Muscle of back (tissue), 13 donors: Measurements from ENCODE around the gene FAM156B. TPM values are rescaled to one million over a fixed set of nuclear protein-coding genes. Genes with fewer than 3 reads are reported as not detected.
"Not testable (repeated sequence)": the region's sequence is repeated elsewhere in the genome, so short reads cannot be mapped to it uniquely, and the experiment has no call there.

ENCODE experiments used
- DNase-seq, 3 donors: peaks; one replicate each; pipeline versions ENCODE4 v3.0.0 to v3.0.0-alpha.2; 2013
- long read RNA-seq, 9 donors: transcript quantifications; one replicate each; lab custom pipeline, GENCODE V29; 2026
- polyA plus RNA-seq, 10 donors: library from polyadenylated mRNA; unstranded; fragments of 120-200 nt; gene quantifications; one replicate each; pipeline ENCODE4 v1.2.1, GENCODE V29; 2013; ENCODE audit not compliant: insufficient read length in 10 of 10

The FAM156B gene, protein sequence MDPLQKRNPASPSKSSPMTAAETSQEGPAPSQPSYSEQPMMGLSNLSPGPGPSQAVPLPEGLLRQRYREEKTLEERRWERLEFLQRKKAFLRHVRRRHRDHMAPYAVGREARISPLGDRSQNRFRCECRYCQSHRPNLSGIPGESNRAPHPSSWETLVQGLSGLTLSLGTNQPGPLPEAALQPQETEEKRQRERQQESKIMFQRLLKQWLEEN
- 10 to 100 TPM; 13.1 to 19.6 (median 16.5) TPM for polyA plus RNA-seq
- long read RNA-seq, donor 1, partial matches to known transcripts = 0 of 4 reads
- long read RNA-seq, donor 1, other reads (novel, unspliced or antisense) = 0 of 4 reads
- long read RNA-seq, donor 2, partial matches to known transcripts = 0 of 3 reads
- long read RNA-seq, donor 2, other reads (novel, unspliced or antisense) = 0 of 3 reads
- long read RNA-seq, donor 3 = 0 reads
- long read RNA-seq, donor 4 = 0 reads
- long read RNA-seq, donor 5, partial matches to known transcripts = 0 of 2 reads
- long read RNA-seq, donor 5, other reads (novel, unspliced or antisense) = 0 of 2 reads
- long read RNA-seq, donor 6, partial matches to known transcripts = 5 of 10 reads
- long read RNA-seq, donor 6, other reads (novel, unspliced or antisense) = 0 of 10 reads
- long read RNA-seq, donor 7, partial matches to known transcripts = 0 of 4 reads
- long read RNA-seq, donor 7, other reads (novel, unspliced or antisense) = 0 of 4 reads
- long read RNA-seq, donor 8, partial matches to known transcripts = 0 of 1 reads
- long read RNA-seq, donor 8, other reads (novel, unspliced or antisense) = 0 of 1 reads
- long read RNA-seq, donor 9, partial matches to known transcripts = 0 of 1 reads
- long read RNA-seq, donor 9, other reads (novel, unspliced or antisense) = 0 of 1 reads

DNA sequence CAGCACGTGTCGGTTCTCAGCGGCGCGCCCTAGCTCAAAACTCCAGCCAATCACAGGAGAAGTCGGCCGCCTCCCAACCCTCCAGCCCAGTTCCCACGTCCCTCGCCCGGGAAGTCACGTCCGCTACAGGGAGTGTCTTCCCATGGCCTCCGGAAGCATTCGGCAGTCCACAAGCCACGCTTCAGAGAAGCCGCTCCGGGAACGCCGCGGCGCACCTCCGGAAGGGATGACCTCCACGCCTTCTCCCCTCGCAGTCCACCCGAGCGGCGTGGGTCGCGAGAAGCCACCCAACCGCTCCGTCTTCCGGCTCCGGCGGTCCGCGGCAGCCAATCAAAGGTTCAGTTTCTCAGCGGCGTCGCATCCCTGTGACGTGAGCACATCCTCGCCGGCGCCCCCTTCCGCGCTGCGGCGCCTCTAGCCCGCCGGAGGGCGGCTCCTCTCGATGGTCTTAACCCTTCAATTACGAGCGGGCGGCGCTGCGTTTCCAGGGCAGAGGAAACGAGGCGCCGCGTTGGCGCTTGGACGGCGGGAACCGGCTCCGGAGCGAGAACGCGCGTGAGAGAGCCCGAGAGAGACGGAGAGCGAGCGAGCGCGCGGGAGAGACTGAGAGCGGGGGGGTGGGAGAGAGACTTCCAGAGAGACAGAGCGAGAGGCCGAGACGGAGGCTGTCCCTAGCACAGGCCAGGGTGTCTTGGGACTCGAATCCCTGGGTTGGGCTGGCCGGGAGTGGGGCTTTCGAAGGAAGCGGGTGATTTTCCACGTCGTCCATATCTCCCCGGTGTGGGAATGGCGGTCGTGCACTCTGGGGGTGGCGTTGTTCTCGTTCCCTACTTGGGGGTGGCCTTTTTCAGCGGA lies at the start of gene FAM156B:
Gene FAM156B, plus strand, starts transcription at position 476 of the 855 bp plus-strand sequence. CDS start 9,896 bp downstream, outside the sequence.
- not testable (repeated sequence) for DNase-seq

DNA sequence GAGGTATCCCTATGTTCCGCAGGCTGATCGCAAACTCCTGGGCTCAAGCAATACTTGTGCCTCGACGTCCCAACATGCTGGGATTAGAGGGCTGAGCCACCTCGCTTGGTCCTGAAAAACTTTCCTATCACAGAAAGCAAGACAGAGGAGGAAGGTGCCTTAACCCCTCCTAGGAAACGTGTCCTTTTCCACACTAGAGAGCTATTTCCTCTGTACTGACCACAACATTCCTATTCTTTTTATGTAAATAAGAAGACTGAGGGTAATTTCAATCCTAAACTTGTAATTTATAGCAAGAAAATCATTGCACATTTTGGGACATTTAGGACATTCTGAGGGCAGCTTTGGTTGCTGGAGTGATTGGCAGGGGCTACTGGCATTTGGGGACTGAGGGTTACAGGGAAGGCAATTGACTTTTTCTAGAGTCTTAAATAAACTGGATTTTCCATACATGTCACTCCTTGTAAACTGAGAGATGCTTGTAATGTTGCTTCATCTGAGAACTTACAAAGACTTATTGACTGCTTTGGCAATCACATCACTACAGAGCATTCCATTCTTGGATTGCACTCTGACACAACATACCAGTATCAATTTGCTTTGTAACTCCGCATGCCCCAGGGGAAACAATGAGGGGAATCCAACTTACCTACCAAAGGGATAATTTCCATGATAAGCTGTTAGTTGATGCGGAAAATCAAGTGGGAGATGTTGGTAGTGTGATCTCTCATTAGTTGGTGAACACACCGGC lies 44.8 kb upstream of the FAM156B start:
- DNase-seq = no peak

DNA sequence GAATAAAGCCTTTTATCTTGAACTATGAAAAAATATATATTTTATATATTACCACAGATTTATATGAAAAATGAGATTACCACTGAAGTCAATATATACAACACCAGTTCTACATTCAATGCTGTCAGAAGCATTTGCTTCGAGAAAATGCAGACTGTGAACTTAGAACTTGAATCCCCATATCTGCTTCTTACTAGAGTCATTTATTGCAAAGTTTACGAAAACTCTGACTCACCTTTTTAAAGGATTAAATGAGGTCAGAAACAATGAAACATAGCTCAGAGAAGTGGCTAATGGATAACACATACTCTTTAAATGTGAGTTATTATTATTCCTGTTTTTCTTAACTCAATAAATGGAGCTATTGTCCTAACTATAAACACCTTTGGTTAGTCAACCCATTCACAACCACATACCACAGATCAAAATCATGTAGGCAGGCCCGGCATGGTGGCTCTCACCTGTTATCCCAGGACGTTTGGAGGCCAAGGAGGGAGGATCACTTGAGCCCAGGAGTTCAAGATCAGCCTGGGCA lies 40.1 kb upstream of the FAM156B start:
- not testable (repeated sequence) for DNase-seq

DNA sequence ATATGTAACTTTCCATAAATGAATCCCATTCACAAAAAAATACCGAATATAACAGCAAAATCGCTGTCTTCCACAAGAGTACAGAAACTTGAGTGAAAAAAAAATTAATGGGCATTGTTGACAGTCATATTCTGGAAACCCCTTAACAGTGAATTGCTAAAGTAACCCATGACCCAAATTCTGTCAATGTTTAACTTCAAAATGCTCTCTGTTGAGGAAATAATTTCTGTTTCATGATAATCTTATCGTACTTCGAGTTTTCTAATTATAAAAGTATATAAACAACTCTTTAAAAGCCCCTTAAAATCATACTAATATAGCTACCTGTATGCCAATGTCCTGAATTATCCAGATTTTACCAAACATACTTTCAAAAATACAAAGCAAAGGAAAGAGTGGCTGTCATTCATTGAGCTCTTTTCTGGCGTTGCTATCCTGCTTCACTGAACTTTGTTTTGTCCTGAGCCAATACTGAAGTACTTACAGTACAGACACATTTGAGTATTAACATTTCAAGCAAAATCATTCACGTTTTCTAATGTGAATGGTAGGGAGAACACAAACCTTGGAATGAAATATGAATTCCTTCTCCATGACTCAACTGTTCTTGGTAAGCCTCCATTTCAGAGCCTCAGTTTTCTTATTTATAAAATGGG lies 31.7 kb upstream of the FAM156B start:
- DNase-seq = no peak

DNA sequence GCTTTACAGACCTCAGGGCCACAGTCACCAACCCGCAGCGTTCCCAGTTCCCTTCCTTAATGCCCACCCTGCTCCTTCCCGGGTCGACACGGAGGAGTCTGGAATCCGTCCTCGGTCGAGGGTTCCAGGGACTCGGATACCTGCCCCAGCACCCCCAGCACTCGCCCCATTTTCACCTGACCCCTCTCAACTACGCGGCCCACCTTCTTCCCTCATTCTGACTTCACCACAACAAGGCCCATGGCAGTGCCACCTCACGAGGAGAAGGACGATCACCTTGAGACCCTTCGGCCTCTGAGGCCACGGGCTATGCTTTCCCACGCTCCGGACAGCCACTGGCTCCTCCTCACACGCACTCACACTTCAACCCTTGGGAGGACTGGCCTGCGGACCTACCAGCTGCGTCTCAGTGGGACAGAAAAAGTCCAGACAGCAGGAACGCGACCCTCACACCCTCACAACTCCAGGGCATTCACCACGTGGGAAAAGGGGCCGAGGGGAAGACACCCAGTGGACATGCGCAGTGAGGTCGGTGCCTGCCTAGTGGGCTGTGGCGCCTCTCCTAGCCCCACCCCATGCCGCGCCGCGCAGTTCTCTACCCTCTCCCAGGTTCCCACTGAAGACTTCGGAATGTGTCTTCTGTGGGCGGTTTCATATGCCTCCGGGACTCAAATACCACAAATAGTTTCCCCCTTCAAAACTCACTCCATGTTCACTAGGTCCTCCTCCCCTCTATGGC lies 29.4 kb upstream of the FAM156B start, which contains the start of gene XAGE3:
Gene XAGE3, minus strand, starts transcription at position 474 of the 739 bp plus-strand sequence. CDS start 950 bp downstream, outside the sequence.
- DNase-seq = no peak

DNA sequence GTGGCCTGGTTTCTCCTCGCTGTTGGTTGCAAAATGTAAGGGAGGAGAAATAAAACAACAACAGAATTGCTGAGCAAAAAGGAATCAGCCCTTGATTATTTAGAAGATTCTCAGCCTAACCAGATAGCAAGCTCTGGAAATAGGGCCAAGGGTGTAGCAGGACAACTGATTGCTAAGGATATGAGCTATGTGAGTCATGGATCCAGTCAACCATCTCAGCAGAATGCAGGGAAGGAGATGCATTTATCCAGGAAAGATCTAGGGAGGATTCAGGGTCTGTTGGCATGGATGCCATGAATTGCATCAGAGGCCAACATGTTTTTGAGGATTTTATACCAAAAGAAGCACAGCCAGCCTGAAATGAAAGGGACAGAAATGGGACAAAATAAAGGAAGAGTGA lies 27.1 kb upstream of the FAM156B start:
- no peak for DNase-seq

DNA sequence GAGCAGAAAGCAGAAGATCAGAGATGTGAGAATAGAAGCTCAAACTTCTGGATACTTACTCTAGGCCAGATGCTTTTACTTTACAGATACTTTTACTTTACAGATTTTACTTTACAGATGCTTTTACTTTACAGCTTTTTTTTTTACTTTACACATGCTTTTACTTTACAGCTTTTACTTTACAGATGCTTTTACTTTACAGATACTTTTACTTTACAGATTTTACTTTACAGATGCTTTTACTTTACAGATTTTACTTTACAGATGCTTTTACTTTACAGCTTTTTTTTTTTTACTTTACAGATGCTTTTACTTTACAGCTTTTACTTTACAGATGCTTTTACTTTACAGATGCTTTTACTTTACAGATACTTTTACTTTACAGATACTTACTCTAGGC lies 23.3 kb upstream of the FAM156B start:
- DNase-seq = not testable (repeated sequence)

DNA sequence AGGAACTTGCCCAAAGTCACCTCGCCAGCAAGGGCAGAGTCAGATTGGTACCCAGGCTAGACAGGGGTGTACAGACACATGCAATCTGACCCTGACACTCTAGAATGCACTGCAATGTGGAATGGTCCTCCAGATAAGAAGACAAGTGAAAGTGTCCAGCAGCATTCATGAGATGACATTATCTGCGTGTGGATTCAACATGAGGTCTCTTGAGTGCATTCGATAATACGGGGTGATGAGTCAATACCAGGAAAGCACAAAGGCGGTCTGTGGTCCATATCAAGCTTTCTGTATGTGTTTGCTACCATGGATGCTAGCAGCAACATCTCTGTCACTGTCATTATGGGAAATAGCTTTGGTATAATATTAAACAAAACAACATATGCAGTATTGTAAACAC lies 22.5 kb upstream of the FAM156B start:
- DNase-seq = no peak

DNA sequence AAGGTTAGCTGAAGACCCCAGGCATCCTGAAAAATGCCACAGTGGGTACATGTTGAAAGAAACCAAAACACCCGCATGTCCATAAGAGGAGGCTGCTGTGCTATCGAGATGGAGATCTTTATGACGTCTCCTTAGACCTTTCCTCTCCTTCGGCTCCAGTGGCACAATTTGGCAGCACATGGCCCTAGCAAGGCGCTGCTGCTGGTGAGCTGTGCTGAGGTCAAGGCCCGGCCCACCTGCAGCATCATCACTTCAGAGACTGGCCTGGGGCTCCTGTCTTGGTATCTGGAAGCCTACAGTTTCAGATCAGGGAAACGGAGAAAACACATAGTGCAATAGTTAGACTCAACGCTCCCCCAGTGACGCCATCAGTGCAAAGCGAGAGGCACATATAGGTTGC lies 21.7 kb upstream of the FAM156B start:
- not testable (repeated sequence) for DNase-seq

DNA sequence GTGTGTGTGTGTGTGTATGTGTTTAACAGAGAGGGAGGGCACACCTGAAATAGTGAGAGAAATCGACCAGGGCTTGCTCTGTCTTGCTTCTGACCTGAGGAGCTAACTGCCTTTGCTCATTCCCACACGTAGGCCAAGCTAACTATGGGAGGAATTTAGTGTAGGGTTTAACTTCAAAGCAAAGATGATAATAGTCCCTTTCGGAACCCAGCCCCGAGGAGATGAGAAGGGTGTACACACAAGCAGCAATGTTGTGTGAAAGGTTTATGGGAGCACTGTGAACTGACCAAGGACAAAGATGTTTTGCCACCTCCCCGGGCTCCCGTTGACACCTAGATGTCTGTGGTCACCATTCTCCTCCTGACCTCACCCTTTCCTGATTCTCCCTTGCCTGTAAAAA lies 20.7 kb upstream of the FAM156B start:
- not testable (repeated sequence) for DNase-seq

DNA sequence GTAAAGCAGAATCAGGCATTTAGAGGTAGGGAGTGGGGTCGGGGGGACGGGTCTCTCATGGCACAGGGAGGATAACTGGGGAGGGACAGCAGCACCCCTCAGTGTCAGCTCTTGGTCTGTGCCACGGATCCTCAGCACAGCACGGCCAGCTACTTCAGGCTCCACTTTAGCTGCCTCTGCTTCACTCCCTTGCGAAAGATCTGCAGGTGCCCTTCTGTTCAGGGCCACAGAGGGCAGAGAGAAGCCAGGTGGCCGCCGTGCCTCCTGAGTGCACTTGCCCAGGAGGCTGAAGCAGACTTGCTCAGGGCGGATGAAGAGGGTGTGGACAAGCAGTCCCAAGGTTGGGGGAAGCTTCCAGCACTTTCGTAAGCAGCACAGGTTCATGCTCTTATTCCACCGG lies 9.7 kb upstream of the FAM156B start:
- DNase-seq = not testable (repeated sequence)

DNA sequence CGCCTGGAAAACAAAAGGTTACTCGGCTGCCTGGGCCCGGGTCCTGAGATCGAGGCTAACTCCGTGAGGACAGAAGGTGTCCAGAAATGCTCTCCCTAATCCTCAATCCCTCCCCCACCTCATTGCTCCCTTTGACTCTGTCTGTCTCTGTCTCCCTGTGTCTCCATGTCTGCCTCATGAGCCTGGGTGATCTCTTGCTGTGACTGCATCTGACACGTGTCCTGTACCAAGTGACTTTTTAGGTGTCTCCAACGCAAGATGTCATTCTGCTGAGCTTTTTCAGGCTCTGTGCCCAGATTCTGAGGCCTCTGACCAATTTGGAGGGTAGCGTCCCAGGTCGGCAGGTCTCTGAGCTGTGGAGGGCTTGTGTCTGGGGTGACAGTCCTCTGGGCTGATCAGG lies 9.0 kb upstream of the FAM156B start:
- not testable (repeated sequence) for DNase-seq

DNA sequence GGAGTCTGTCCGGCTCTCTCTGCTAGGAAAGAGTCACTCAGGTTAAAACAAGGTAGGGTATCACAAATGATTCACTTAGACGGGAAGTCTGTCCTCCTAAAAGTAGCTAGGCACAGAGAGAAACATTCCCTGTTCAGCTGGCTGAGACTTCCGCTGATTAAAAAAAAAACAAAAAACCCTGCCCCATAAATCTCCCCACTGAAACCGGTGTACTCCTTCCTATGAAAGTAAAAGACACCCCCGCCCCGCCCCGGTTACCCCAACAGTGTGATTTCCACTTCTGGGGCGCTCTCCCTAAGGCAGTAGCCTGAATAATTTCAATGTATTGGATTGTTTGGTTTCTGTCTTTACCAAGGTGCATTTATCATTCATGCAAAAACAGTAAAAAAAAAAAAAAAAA lies 692 bp upstream of the FAM156B start:
- not testable (repeated sequence) for DNase-seq

DNA sequence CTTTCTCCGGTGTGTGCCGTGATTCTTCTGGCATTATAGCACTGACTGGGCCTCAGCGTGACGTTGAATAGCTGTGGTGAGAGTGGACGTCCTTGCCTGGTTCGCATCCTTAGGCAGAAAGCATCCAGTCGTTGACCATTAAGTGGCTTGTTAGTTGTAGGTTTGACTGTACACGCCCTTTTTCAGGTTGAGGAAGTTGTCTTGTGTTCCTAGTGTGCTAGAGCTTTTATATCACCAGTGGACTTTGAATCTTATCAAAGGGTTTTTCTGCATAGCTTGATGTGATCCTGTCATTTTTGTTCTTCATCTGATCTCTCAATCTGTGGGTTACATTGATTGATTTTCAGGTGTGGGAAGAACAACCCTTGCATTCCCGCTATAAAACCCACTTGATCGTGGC lies 8.4 kb downstream of the FAM156B start:
- not testable (repeated sequence) for DNase-seq

DNA sequence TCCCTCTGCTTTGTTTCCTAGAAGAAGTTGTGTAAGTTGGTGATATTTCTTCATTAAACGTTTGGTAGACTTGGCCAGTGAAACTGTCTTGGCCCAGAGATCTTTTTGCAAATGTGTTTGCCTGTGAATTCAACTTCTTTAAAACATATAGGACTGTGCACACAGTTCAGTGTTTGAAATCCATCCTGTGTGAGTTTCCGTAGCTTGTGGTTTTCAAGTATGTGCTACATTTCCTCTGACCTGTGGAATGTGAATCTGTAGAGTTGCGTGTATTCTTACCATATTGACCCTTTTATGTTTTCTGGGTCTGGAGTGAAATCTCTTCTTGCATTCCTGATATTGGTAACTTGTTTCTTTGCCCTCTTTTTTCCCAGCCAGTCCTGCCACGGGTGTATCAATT lies 8.9 kb downstream of the FAM156B start:
- DNase-seq = not testable (repeated sequence)

DNA sequence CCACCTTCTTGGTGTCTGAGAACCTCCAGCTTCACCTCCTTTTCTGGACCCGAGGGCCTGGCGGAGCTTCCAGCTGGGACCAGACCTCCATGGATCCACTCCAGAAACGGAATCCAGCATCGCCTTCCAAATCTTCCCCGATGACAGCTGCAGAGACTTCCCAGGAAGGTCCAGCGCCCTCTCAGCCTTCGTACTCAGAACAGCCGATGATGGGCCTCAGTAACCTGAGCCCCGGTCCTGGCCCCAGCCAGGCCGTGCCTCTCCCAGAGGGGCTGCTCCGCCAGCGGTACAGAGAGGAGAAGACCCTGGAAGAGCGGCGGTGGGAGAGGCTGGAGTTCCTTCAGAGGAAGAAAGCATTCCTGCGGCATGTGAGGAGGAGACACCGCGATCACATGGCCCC lies 10.0 kb downstream of the FAM156B start:
- DNase-seq = not testable (repeated sequence)

DNA sequence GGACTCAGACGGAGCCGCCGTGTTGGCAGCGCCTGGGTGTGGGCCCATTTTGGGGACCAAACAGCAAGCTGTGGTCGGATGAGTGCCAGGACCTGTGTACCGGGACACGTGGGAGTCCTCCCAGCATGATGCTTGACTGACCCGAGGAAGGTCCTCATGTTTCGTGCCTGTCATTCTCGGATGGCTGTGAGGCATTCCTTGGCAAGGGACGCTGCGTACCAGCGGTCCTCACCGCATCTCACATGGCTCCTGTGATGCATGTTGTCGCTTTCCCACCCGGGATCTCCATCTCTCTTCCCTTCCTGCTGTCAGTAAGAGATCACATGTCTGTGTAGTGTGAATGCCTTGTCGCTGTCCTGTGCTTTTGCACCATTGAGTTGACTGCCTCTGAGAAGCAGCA lies 10.8 kb downstream of the FAM156B start:
- not testable (repeated sequence) for DNase-seq

DNA sequence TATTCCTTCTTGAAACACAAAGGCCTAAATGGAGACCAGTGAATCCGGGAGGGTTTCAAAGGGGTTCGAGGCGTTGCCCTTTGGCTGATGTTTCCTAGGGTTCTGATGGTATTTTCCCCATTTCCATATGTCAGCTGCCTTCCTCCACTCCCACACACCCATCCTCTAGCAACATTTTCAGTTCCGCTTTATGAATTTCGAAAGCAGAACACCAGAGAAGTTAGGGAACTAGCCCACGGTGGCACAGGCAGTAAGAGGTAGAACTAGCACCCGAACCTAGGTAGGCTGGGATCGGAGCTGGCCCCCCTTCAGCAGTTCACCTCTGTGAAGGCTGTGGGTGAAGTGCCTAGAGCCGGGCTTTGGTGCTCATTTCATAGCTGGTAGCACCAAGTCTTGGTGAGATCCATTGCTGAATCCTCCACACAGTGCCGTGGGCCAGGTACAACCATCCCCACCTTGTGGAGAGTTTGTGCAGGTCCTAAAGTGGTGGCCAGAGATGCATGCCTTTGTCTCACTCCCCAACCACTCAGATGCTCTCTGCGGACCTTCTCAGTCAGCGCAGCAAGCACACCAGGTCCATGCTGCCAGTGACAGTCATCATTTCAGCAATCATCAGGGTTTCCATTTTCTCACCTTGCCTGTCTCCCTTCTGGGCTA lies 12.3 kb downstream of the FAM156B start:
- DNase-seq = not testable (repeated sequence)

DNA sequence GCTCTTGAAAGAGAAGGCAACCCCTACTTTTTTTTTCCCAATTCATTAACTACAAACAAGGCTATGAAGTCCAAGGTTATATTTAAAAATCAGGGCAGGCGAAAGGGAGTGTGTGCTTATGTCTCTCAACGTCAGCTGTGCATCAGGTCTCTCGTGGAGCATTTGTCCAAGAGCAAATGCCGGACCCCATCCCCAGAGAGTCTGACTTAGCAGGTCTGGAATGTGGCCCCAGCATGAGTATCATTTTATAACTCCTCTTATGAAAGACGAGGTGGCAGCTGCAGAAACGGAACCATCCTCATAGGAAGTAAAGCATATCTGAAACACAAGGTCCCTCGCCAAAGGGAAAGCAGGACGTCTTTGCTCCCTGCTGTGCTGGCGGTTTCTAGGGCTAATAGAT lies 16.6 kb downstream of the FAM156B start:
- DNase-seq = not testable (repeated sequence)
